ENCODE data around the gene SLC9A6.
"Not testable (repeated sequence)": the region's sequence is repeated elsewhere in the genome, so short reads cannot be mapped to it uniquely, and the experiment has no call there.

The SLC9A6 gene

DNA sequence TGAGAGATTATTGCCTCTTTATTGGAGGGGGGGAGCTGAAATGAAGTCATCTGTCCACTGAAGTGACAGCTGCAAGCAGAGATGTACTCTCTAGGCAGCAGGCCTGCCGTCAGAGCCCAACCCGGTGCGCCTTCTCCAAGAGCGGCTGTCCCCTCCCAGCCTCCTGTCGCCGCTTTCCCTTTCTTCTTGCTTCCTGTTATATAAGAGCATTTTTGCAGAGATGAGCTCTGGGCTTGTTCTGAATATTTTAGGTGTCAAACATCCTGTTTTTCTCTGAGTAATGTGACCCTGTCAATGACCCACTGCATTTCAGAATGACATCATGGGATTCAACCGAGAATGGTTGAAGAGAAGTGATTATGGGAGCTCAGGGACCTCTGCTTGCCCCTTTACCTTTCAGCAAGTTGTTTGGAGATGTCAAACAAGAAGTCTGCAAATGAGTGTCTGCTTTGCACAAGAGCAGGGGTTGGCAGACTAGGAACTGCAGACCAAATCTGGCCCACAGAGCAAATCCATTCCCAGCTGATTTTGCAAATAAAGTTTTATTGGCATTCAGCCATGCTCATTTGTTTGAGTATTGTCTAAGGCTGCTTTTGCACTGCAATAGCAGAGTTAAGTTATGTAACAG lies 79.9 kb downstream of the SLC9A6 start:
- DNase-seq, result peak; percentile 38

DNA sequence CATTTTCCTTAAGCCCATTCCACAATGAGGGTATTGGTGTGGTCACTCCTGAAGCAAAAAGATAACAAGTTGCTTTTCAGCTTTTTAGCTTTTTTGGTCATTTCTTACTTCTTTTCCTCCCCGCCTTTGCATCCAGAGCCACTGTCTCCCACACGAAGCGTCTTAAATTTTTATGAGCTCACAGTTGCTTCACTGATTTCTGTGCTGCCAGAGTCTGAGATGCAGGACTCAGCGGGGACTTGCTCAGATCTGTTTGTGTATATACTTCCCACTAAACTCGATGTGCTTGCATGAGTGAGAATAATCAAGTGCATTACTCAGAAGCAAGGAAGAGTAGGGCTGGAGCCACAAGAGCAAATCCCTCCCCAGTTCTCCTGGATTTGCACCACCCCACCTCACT lies 81.9 kb downstream of the SLC9A6 start:
- no peak for DNase-seq

DNA sequence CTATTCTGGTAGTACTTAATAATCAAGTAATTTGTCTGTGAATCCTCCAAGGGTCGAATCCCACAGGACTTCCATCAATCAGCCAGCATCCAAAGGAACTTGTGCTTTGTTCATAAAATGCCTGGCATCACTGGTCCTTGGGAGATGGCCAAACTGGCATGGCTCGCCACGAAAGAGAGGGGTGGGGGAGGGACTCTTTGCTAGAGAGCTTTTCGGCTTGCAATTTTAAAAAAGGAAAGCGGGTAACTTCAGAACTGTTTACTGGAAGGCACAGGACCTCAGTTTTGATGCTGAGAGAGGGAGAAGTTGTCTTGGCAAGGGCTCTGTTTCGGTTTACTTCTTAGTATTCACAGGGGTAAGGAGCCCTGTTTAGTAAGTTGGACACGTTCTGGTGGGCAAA lies 82.7 kb downstream of the SLC9A6 start:
- DNase-seq, result no peak

DNA sequence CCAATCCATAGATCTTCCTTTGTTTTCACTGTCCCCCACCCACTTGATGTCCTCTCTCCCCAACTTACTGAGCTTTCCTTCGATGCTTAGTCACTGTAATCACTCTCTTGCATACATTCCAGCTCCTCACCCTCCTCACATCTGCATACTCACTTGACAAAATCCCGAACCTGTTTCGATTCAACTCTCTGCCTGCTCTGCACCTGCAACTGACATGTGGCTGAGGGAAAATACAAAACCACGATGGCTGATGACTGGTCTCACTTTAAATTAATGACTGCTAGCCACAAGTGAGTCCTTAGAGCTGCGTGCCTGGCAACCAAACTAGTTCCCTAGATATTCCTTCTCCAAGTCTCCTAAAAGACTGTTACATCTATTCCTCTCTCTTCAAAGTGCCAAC lies 91.7 kb downstream of the SLC9A6 start:
- DNase-seq, result no peak

DNA sequence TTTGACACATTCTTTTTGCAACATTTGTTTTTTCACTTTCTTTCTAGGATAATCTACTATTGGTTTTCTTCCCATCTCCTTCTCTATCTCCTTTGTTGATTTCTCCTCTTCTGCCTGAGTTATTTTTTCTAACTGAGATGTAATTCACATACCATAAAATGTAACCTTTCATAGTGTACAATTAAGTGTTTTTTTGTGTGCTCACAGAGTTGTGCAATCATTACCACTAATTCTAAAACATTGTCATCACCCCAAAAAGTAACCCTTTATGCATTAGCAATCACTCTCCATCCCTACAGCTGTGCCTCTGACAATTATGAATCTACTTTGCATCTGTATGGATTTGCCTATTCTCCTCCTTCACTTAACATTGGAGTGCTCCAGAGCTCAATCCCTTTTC lies 95.5 kb downstream of the SLC9A6 start:
- DNase-seq, result no peak

DNA sequence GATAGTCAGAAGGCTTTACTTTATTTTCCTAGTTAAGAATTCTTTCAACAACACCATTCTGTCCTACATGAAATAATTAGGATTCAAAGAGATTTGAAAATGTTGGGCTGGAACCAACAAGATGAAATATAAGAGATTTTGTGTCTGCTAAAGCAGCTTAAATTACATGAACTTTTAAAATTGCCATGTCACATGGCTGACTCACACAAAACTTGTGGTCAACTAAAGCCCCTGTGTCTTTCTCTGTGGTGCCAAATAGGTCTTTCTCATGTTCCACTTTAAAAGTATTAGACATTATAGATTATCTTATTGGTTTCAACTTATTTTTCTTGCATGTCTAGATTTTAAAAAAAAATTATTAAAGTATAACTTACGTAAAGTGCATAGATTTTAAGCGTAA lies 101.3 kb downstream of the SLC9A6 start:
- DNase-seq, result no peak

DNA sequence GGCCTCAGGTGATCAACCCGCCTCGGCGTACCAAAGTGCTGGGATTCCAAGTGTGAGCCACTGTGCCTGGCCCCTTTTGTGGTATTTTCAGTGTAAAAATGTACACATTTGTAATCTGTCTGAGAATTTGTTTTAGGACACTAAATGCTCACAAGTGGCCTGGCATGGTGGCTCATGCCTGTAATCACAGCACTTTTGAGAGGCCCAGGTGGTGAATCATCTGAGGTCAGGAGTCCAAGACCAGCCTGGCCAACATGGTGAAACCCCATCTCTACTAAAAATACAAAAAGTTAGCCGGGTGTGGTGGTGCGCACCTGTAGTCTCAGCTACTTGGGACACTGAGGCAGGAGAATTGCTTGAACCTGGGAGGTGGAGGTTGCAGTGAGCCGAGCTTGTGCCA lies 106.7 kb downstream of the SLC9A6 start:
- not testable (repeated sequence) for DNase-seq

DNA sequence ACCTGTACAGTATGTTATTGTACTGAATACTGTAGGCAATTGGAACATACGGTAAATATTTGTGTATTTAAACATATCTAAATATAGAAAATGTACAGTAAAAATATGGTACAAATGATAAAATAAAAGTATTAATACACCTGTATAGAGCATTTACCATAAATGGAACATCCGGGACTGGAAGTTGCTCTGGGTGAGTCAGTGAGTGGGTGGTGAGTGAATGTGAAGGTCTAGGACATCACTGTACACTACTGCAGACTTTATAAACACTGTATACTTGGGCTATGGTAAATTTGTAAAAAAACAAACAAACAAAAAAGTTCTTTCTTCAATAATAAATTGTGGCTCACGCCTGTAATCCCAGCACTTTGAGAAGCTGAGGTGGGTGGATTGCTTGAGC lies 109.7 kb downstream of the SLC9A6 start:
- no peak for DNase-seq
